ENCODE measurements around the gene TNNT3. TPM values are rescaled to one million over a fixed set of nuclear protein-coding genes. Genes with fewer than 3 reads are reported as not detected.

Gene TNNT3
- polyA plus RNA-seq, 2 of the 4 experiments (the other 2 are of a cell fraction): not detected

DNA sequence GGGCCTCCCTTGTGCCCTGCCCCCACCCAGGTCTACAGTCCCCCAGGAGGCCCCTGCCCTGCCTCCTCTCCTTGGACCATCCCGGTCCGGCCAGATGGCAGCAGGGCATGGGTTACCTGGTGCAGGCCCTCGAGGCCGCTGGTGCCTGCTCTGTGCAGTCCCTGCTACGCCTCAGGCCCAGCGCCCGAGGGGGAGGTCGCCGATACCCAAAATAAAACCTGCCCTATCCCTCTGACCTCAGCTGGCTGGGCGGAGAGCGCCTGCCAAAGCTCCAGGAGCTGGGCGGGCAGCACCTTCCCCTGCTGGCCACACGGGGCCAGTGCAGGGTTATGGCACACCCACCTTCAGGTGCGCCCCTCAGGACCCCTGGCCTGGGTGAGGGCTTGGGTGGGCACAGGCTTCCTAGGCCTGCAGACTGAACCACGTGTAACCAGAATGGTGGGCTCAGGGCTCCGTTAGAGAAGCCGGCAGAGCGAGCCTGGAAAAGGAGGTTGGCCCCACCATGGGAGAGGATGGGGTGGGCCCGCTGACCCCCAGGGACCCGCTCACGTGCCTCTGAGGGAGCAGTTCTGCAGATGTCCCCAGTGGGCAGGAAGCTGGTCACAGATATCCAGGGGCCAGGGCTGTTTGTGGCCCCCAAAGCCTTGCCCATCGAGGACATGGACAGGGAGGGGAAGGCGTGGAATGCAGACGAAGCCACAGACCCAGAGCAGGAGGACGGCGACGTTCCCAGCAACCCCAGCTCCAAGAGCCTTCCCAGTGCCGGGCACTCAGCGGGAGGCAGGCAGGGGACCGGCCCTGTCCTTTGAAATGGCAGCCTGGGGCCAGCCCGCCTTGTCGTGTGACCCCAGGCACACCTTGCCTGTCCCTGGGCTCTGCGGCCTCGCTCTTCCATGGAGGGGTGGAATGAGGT lies 1.7 kb upstream of the TNNT3 start:
- no peak for DNase-seq (ENCODE audit: low read depth in 1 of 2, low spot score in 1 of 2)
- Histone ChIP-seq H3K9me3 (no peaks in the 10 kb centered on the region), H3K4me1 (no peaks in the 10 kb centered on the region), H3K27ac (no peak overlapping the region), H3K4me2 (no peak overlapping the region), H3K4me3 (no peak overlapping the region)
- POLR2A ChIA-PET: no interaction called here
- WGBS (ENCODE audit: missing lambda C conversion rate): 55% methylated on average over 17 of the region's 34 CpGs
- CTCF ChIA-PET: interaction anchor here (0.6 to 6.3 kb wide), 17 partner anchors 17 to 234 kb away, joined by 3 to 65 read pairs (median 4); partner anchors contain the start of gene PRR33
- peak; percentile 52 to 76; a peak in 5 of 6 replicates for ATAC-seq
- TF ChIP-seq MAZ (IDR thresholded peaks at IDR 0.05; ENCODE audit: borderline replicate concordance, low read depth, low read length) (no peak), CBX2 (IDR thresholded peaks at IDR 0.05; ENCODE audit: borderline replicate concordance, low read depth) (no peak), HOXB5 (CRISPR knock-in tag; IDR thresholded peaks at IDR 0.05) (no peak), FOSL2 (IDR thresholded peaks at IDR 0.05) (no peak), FOSL2 (CRISPR knock-in tag; IDR thresholded peaks at IDR 0.05) (no peak), HEYL (CRISPR knock-in tag; IDR thresholded peaks at IDR 0.05) (no peak), BHLHE40 (IDR thresholded peaks at IDR 0.05; ENCODE audit: low read depth, low read length) (no peak), HOXA7 (CRISPR knock-in tag; IDR thresholded peaks at IDR 0.05) (no peak), SREBF2 (IDR thresholded peaks at IDR 0.05) (no peak), TFCP2L1 (CRISPR knock-in tag; IDR thresholded peaks at IDR 0.05) (no peak), HOXB13 (CRISPR knock-in tag; IDR thresholded peaks at IDR 0.05; ENCODE audit: low read depth) (no peak), FOXS1 (CRISPR knock-in tag; IDR thresholded peaks at IDR 0.05) (no peak), NPAS2 (CRISPR knock-in tag; IDR thresholded peaks at IDR 0.05; ENCODE audit: borderline replicate concordance) (no peak), FOSB (CRISPR knock-in tag; IDR thresholded peaks at IDR 0.05) (no peak), ZNF302 (CRISPR knock-in tag; IDR thresholded peaks at IDR 0.05) (no peak), POLR2AphosphoS2 (conservative IDR thresholded peaks at IDR 0.05; ENCODE audit: low read length) (no peak), ZSCAN20 (CRISPR knock-in tag; IDR thresholded peaks at IDR 0.05) (no peak)
- TF ChIP-seq, protein P1, sequence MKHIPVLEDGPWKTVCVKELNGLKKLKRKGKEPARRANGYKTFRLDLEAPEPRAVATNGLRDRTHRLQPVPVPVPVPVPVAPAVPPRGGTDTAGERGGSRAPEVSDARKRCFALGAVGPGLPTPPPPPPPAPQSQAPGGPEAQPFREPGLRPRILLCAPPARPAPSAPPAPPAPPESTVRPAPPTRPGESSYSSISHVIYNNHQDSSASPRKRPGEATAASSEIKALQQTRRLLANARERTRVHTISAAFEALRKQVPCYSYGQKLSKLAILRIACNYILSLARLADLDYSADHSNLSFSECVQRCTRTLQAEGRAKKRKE (CRISPR knock-in tag; IDR thresholded peaks at IDR 0.05; ENCODE audit: low read depth): no peak
- FAIRE-seq: no peak

DNA sequence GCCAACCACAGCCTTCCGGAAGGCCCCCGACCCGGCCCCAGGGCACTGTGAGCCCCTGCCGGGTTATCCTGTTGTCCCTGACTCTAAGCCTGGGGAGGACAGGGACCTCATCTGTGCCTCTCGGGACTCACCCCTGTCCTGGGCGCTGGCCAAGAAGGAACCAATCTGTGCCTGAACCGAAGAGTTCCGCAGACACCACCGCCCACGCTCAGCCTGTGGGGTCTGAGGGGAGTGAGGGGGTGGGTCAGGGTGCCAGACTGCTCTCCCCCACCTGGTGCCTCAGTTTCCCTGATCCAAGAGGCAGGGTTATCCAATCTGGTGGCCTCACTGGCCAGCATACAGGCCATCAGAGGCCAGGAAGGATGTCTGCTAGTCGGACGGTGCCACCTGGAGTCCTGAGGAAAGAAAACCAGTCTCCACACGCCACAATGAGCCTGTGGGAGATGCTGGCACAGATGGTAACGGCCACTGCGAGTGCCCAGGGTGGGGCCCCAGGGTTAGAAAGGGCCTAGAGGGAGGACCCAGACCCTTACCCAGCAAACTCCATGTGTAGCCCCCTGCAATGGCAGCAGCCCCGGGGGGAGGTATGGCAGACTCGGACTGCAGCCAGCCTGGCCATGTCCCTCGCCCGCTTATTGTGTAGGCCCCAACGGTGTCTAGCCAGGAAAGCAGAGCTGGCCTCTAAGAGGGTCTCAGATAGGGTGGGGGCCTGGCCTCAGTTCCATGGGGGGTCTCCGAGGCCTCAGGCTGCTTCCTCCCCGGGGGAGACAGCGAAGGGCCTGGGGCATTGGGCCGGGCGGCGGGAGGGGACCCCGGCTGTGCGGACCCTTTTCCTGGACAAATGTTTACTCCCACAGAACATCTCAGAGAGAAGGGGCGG lies 827 bp upstream of the TNNT3 start:
- FAIRE-seq: no peak
- Histone ChIP-seq H3K4me2 (no peak overlapping the region), H3K27ac (no peak overlapping the region), H3K4me3 (no peak overlapping the region), H3K4me1 (no peaks in the 10 kb centered on the region), H3K9me3 (no peaks in the 10 kb centered on the region)
- ChIA-PET POLR2A (no interaction called here), CTCF (interaction anchor here (1.1 to 6.3 kb wide), 9 partner anchors 17 to 233 kb away, joined by 3 to 65 read pairs (median 4); partner anchors contain the start of gene PRR33)
- no peak for DNase-seq (ENCODE audit: low read depth in 1 of 2, low spot score in 1 of 2)
- TF ChIP-seq CBX8 (IDR thresholded peaks at IDR 0.05) (no peak), SMC3 (IDR thresholded peaks at IDR 0.05) (peak; percentile 40; the same call in 2 of the 3 replicates), NPAS2 (CRISPR knock-in tag; IDR thresholded peaks at IDR 0.05; ENCODE audit: borderline replicate concordance) (no peak), RAD21 (conservative IDR thresholded peaks at IDR 0.05 in 1 of 2, IDR thresholded peaks at IDR 0.05 in 1 of 2) (peak; percentile 43 to 45)
- ATAC-seq: peak; percentile 15 to 49; a peak in 3 of 6 replicates
- WGBS (ENCODE audit: missing lambda C conversion rate): 63% methylated on average over 19 of the region's 29 CpGs
